K562 (cell line): Measurements from ENCODE around the gene NLGN2. TPM values are rescaled to one million over a fixed set of nuclear protein-coding genes. Genes with fewer than 3 reads are reported as not detected.

Experiments
- ATAC-seq: fragments of 200-7000 bp; cut with Tn5 transposase; 3 replicates; pipeline ENCODE4 v1.9.1; 2020; ENCODE audit warnings: moderate library complexity
- BruUV-seq: library from RNA; stranded (reverse); fragments of 400-500 nt; replicated peaks from 2 replicates; lab custom pipeline; 2021; lab: Mats Ljungman, UMichigan
- CTCF ChIA-PET: fragments of 300-600 bp; formaldehyde crosslinking; extraction: SDS; loops from one replicate; lab custom pipeline; 2021; ENCODE audit warnings: low intra/inter-chr PET ratio; lab: Yijun Ruan, JAX
- POLR2A ChIA-PET: fragments of 300-600, 350-650 bp; sonication (Branson Sonifier 250); formaldehyde crosslinking; extraction: SDS; loops from one replicate; lab custom pipeline; 2021; ENCODE audit warnings: antibody characterized with exemption, inconsistent platforms; lab: Yijun Ruan, JAX
- DNase-seq, 4 experiments: peaks; one replicate each; pipeline versions ENCODE4 v3.0.0 to v3.0.0-alpha.2; 2011 to 2018; ENCODE audit warnings: low spot score in 3 of 4, mixed read lengths in 3 of 4; ENCODE audit errors: extremely low read depth in 1 of 4
- FAIRE-seq: peaks from 2 replicates; lab custom pipeline; 2011; peaks lifted over from hg19 to GRCh38; lab: Jason Lieb, UNC
- H2AFZ ChIP-seq: 2 replicates; pipeline ENCODE4 v1.6.0; 2011; ENCODE audit warnings: low read depth, low read length, control low read depth, inconsistent platforms
- H3K27ac ChIP-seq: fragments of 200-600 bp; 3 replicates; pipeline ENCODE4 v1.8.0; 2011; ENCODE audit warnings: low read depth, mild to moderate bottlenecking, control low read depth, inconsistent platforms, low read length, moderate library complexity, mixed read lengths; ENCODE audit errors: extremely low read depth
- H3K27me3 ChIP-seq, 2 experiments: fragments of 300-600 bp in 1 of 2; 2 replicates in 1 of 2; 3 replicates in 1 of 2; pipeline versions ENCODE4 v1.6.0 to v1.8.0; 2011; ENCODE audit warnings: inconsistent platforms in 2 of 2, low read length in 2 of 2, mild to moderate bottlenecking in 1 of 2, mixed read lengths in 1 of 2, moderate library complexity in 1 of 2; ENCODE audit not compliant: control insufficient read depth in 2 of 2, insufficient read depth in 2 of 2
- H3K36me3 ChIP-seq: fragments of 300-600 bp; 3 replicates; pipeline ENCODE4 v1.8.0; 2011; ENCODE audit warnings: mild to moderate bottlenecking, low read length, inconsistent platforms; ENCODE audit not compliant: control insufficient read depth, insufficient read depth
- H3K4me1 ChIP-seq, 2 experiments: fragments of 200-600 bp in 1 of 2; replicated peaks in 1 of 2; 2 replicates in 1 of 2; 3 replicates in 1 of 2; pipeline versions ENCODE4 v1.5.1 to v1.8.0; 2011; ENCODE audit warnings: inconsistent platforms in 2 of 2, low read length in 2 of 2, mild to moderate bottlenecking in 1 of 2, mixed read lengths in 1 of 2, moderate library complexity in 1 of 2; ENCODE audit not compliant: control insufficient read depth in 2 of 2, insufficient read depth in 2 of 2
- H3K4me2 ChIP-seq: 2 replicates; pipeline ENCODE4 v1.6.1; 2011; ENCODE audit warnings: low read length, control low read depth, inconsistent platforms, mixed read lengths; ENCODE audit not compliant: insufficient read depth
- H3K4me3 ChIP-seq: fragments of 200-600 bp; sonication (generic), shearing (Covaris generic); 2 replicates; pipeline ENCODE4 v1.5.1; 2016; ENCODE audit warnings: control low read depth, inconsistent platforms
- H3K79me2 ChIP-seq: fragments of 200-600 bp; 3 replicates; pipeline ENCODE4 v1.8.0; 2011; ENCODE audit warnings: low read length, inconsistent platforms; ENCODE audit not compliant: control insufficient read depth, insufficient read depth
- H3K9ac ChIP-seq, 2 experiments: 2 replicates each; pipeline versions ENCODE4 v1.6.0 to v1.6.1; 2011; ENCODE audit warnings: low read depth in 2 of 2, low read length in 2 of 2, control low read depth in 1 of 2, inconsistent platforms in 1 of 2, mild to moderate bottlenecking in 1 of 2, mixed read lengths in 1 of 2; ENCODE audit not compliant: insufficient read depth in 1 of 2
- H3K9me1 ChIP-seq: one replicate; pipeline ENCODE4 v1.6.0; 2011; ENCODE audit warnings: inconsistent platforms, mild to moderate bottlenecking, low read length, moderate library complexity; ENCODE audit not compliant: control insufficient read depth, insufficient read depth
- H3K9me3 ChIP-seq: replicated peaks from 2 replicates; pipeline ENCODE4 v1.5.1; 2011; ENCODE audit warnings: low read depth, low read length, inconsistent platforms; ENCODE audit not compliant: control insufficient read depth, insufficient read depth
- H4K20me1 ChIP-seq: replicated peaks from 2 replicates; pipeline ENCODE4 v1.6.1; 2011; ENCODE audit warnings: low read length, inconsistent platforms, mixed read lengths; ENCODE audit not compliant: control insufficient read depth, insufficient read depth
- ESRRA ChIP-seq: fragments of 450-650 bp; IDR thresholded peaks from 2 replicates; pipeline ENCODE4 v1.6.1; 2014; ENCODE audit warnings: low read depth, mild to moderate bottlenecking, moderate library complexity, borderline replicate concordance
- FOXK1 ChIP-seq: sonication (generic); formaldehyde crosslinking; IDR thresholded peaks from 2 replicates; pipeline ENCODE4 v1.8.0; 2022; ENCODE audit warnings: missing genetic modification reagents, mild to moderate bottlenecking, borderline replicate concordance
- MTA1 ChIP-seq: fragments of 450-650 bp; IDR thresholded peaks from 2 replicates; pipeline ENCODE4 v1.6.1; 2017; ENCODE audit warnings: borderline replicate concordance
- STAT5A ChIP-seq: IDR thresholded peaks from 2 replicates; pipeline ENCODE4 v1.6.1; 2012; ENCODE audit warnings: low read length, inconsistent platforms, borderline replicate concordance
- ZMIZ1 ChIP-seq, 2 experiments: fragments of 150-350 bp in 1 of 2; IDR thresholded peaks; 2 replicates each; pipeline ENCODE4 v1.6.1; 2012 to 2016; ENCODE audit warnings: low read depth in 2 of 2, low read length in 2 of 2, mild to moderate bottlenecking in 1 of 2, moderate library complexity in 1 of 2
- ZNF511 ChIP-seq: sonication (generic); formaldehyde crosslinking; IDR thresholded peaks from 2 replicates; pipeline ENCODE4 v1.8.0; 2022; ENCODE audit warnings: mild to moderate bottlenecking, missing genetic modification reagents
- ZNF699 ChIP-seq: fragments of 250-450 bp; sonication (Bioruptor Pico); IDR thresholded peaks from 2 replicates; pipeline ENCODE4 v1.8.0; 2021; ENCODE audit warnings: mild to moderate bottlenecking, moderate library complexity; ENCODE audit not compliant: insufficient replicate concordance
- ZSCAN29 ChIP-seq: fragments of 450-650 bp; IDR thresholded peaks from 2 replicates; pipeline ENCODE4 v1.6.1; 2017
- WGBS: fragments of 100-300 bp; shearing (Covaris generic); methylation state at CpG from one replicate; pipeline ENCODE4 v1.1.6; 2016; ENCODE audit warnings: low coverage, mixed read lengths; ENCODE audit not compliant: insufficient coverage; ENCODE audit errors: missing lambda C conversion rate; 5-methylcytosine and 5-hydroxymethylcytosine counted together
- in situ Hi-C: fragments of 300-500 bp; cut with MboI; formaldehyde crosslinking; loops from 4 replicates; pipeline ENCODE4 v1.15.0; 2018; ENCODE audit warnings: inconsistent platforms, mixed read lengths
- intact Hi-C: fragments of 100-400 bp; cut with micrococcal nuclease; formaldehyde crosslinking; loops from 2 replicates; pipeline ENCODE4 v1.14.2; 2022
- polyA plus RNA-seq, 8 experiments: library from polyadenylated mRNA; depleted of rRNA in 4 of 8; stranded (reverse) in 5 of 8; unstranded in 3 of 8; fragments of >200 nt; fragmentation: Nextera tagmentation in 2 of 8; fragmentation: Illumina TruSeq in 1 of 8; extraction: Ambion mirVana in 2 of 8; extraction: Trizol in 1 of 8; gene quantifications; 2 replicates each; pipeline versions ENCODE4 v1.2.1 to v1.2.3, GENCODE V29; 2011 to 2014; ENCODE audit warnings: inconsistent platforms in 1 of 8, missing spikeins in 1 of 8
- total RNA-seq, 7 experiments: library from RNA; depleted of rRNA in 6 of 7; stranded (reverse); fragments of >200 nt in 6 of 7; fragmentation: Illumina TruSeq in 2 of 7; extraction: Trizol in 2 of 7; gene quantifications; 2 replicates each; pipeline versions ENCODE4 v1.2.1 to v1.2.3, GENCODE V29; 2011 to 2021; ENCODE audit warnings: low replicate concordance in 1 of 7
- TF ChIP-seq, protein P1 (sequence below): fragments of 450-650 bp; IDR thresholded peaks from 2 replicates; pipeline ENCODE4 v1.6.1; 2014; ENCODE audit warnings: low read depth, mild to moderate bottlenecking, moderate library complexity, borderline replicate concordance
- TF ChIP-seq, protein P2 (sequence below): sonication (generic); formaldehyde crosslinking; IDR thresholded peaks from 2 replicates; pipeline ENCODE4 v1.9.0; 2022; ENCODE audit warnings: mild to moderate bottlenecking, missing genetic modification reagents

Gene NLGN2
- total and polyA plus RNA-seq, 9 of the 15 experiments (the other 6 are each of a cell fraction or from before 2014, with no cell fraction given) = 0.11 to 7.8 (median 0.77) TPM

GRCh38 chr17:7440834-7441195 is 33.2 kb downstream of the NLGN2 start (continued):
- TF ChIP-seq, protein P1, sequence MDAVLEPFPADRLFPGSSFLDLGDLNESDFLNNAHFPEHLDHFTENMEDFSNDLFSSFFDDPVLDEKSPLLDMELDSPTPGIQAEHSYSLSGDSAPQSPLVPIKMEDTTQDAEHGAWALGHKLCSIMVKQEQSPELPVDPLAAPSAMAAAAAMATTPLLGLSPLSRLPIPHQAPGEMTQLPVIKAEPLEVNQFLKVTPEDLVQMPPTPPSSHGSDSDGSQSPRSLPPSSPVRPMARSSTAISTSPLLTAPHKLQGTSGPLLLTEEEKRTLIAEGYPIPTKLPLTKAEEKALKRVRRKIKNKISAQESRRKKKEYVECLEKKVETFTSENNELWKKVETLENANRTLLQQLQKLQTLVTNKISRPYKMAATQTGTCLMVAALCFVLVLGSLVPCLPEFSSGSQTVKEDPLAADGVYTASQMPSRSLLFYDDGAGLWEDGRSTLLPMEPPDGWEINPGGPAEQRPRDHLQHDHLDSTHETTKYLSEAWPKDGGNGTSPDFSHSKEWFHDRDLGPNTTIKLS = peak; percentile 68; the same call in 1 of the 2 replicates
- TF ChIP-seq MTA1 = peak; percentile 56; the same call in 1 of the 2 replicates
- TF ChIP-seq ZNF699 = no peak
- no peak for TF ChIP-seq FOXK1 (CRISPR knock-in tag)
- 0 out of 2 replicates have a peak, but pooled peaks have one; percentile 41 for TF ChIP-seq ZNF511 (CRISPR knock-in tag)

DNA sequence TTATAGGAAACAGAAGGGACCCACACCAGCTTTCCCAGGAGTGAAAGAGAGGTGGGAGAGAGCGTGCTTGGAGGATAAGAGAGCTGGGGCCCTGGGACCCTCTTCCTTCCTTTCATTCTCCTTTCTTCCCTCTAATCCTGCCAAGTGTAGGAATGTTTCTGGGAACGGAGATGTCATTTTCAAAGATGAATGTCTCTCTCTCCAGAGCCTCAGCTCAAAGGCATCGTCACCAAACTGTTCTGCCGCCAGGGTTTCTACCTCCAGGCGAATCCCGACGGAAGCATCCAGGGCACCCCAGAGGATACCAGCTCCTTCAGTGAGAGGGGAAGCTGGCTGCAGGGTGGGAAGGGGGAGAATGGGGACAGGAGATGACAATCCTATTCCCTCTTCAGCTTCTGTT is 33.6 kb downstream of the NLGN2 start:
- in situ Hi-C loops (no loop called here), intact Hi-C loops (no loop called here)
- no peak overlapping the region for H3K4me2 ChIP-seq
- H3K4me3 ChIP-seq = no peak overlapping the region
- H3K9me1 ChIP-seq = peaks cover 3% of the 10 kb centered on the region
- TF ChIP-seq ESRRA = no peak
- TF ChIP-seq, protein P2, sequence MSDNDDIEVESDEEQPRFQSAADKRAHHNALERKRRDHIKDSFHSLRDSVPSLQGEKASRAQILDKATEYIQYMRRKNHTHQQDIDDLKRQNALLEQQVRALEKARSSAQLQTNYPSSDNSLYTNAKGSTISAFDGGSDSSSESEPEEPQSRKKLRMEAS (CRISPR knock-in tag) = no peak
- TF ChIP-seq STAT5A = no peak
- TF ChIP-seq ZSCAN29 = no peak
- no peak for TF ChIP-seq ZMIZ1 (IDR thresholded peaks at IDR 0.05; ENCODE audit: low read depth in 2 of 2, low read length in 2 of 2)
- TF ChIP-seq, all 486 proteins: peak for 0
- POLR2A ChIA-PET = interaction anchor here (0.8 to 2.0 kb wide), 4 partner anchors 36 to 45 kb away, joined by 4 to 8 read pairs (median 6); partner anchors contain the start of genes POLR2A and ZBTB4
- H3K79me2 ChIP-seq = peaks cover 5% of the 10 kb centered on the region; the same call in 2 of the 3 replicates
- FAIRE-seq (no peak), DNase-seq (no peak), ATAC-seq (no peak)
- H3K36me3 ChIP-seq = no peaks in the 10 kb centered on the region
- H4K20me1 ChIP-seq = no peaks in the 10 kb centered on the region
- no peaks in the 10 kb centered on the region for H3K9me3 ChIP-seq
- BruUV-seq = no TSS peak
- WGBS = 50% methylated on average over 1 of the region's 7 CpGs
- no peaks in the 10 kb centered on the region for H3K27me3 ChIP-seq
- H2AFZ ChIP-seq = no peak overlapping the region
- no peak overlapping the region; a peak in 1 of 4 replicates for H3K9ac ChIP-seq
- peaks cover 17 to 74% of the 10 kb centered on the region in 2 experiments; a peak in 4 of 5 replicates for H3K4me1 ChIP-seq
- CTCF ChIA-PET = no interaction called here
- no peak overlapping the region; the same call in 2 of the 3 replicates for H3K27ac ChIP-seq
